ENCODE measurements around the gene ERAS.

DNA sequence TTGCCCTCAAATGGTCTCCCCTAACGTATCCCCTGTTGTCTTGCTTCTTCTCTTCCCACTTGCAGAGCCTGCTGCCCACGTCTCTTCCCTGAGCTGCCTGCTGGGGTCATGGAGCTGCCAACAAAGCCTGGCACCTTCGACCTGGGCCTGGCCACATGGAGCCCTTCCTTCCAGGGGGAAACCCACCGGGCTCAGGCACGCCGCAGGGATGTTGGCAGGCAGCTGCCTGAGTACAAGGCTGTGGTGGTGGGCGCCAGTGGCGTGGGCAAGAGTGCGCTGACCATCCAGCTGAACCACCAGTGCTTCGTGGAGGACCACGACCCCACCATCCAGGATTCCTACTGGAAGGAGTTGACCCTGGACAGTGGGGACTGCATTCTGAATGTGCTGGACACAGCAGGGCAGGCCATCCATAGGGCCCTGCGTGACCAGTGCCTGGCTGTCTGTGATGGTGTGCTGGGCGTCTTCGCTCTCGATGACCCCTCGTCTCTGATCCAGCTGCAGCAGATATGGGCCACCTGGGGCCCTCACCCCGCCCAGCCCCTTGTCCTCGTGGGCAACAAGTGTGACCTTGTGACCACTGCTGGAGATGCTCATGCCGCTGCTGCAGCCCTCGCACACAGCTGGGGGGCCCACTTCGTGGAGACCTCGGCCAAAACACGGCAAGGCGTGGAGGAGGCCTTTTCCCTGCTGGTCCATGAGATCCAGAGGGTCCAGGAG, 2.9 kb downstream of the ERAS start:
- TF ChIP-seq, protein P1, sequence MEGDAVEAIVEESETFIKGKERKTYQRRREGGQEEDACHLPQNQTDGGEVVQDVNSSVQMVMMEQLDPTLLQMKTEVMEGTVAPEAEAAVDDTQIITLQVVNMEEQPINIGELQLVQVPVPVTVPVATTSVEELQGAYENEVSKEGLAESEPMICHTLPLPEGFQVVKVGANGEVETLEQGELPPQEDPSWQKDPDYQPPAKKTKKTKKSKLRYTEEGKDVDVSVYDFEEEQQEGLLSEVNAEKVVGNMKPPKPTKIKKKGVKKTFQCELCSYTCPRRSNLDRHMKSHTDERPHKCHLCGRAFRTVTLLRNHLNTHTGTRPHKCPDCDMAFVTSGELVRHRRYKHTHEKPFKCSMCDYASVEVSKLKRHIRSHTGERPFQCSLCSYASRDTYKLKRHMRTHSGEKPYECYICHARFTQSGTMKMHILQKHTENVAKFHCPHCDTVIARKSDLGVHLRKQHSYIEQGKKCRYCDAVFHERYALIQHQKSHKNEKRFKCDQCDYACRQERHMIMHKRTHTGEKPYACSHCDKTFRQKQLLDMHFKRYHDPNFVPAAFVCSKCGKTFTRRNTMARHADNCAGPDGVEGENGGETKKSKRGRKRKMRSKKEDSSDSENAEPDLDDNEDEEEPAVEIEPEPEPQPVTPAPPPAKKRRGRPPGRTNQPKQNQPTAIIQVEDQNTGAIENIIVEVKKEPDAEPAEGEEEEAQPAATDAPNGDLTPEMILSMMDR (IDR thresholded peaks at IDR 0.05 in 2 of 3, conservative IDR thresholded peaks at IDR 0.05 in 1 of 3; ENCODE audit: borderline replicate concordance in 1 of 3, insufficient read depth in 1 of 3, low read depth in 2 of 3, low read length in 2 of 3) = no peak
- TF ChIP-seq POLR2AphosphoS5 (IDR thresholded peaks at IDR 0.05; ENCODE audit: low read depth, low read length) = no peak

All from HCT116 (cell line).